Measurements from ENCODE around the gene COPS6.
A peak's percentile ranks its signal among the peaks of the same experiment; 100 is the strongest.

COPS6 gene

DNA sequence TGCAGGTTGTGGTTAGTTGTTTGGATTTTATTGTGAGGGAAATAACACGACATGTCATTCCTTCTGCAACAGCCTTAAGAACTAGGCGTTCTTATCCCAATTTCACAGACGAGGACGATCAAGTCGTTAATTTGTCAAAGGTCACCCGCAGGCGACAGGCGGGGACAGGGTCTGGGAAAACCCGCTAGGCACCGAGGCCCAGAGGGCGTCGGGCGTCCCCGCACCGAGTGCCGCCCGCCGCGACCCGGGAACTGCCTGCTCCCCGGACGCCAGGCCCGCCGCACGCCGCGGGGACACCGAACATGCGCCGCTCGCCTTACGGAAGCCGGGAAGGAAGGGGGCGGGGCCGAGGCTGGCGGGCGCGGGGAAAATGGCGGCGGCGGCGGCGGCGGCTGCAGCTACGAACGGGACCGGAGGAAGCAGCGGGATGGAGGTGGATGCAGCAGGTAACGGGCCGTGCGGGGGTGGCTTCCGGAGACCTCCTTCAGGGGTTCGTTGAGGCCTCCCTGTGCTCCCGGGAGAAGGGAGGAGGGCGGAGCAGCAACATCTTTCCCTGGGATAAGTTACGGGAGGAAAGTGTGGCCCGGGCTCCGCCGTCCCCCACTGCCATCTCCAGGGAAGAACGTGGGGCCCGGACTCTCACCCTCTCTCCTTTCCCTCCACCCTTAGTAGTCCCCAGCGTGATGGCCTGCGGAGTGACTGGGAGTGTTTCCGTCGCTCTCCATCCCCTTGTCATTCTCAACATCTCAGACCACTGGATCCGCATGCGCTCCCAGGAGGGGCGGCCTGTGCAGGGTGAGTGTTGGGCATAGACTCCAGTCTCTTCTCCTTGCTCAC is at the start of gene COPS6:
TSS of gene COPS6 (plus strand) at position 349 of the 837 bp plus-strand sequence. CDS start at position 371, 22 bp downstream.
- peak; percentile 70 to 85 (median 83) for DNase-seq (ENCODE audit: low read depth in 2 of 3, low spot score in 1 of 3)

DNA sequence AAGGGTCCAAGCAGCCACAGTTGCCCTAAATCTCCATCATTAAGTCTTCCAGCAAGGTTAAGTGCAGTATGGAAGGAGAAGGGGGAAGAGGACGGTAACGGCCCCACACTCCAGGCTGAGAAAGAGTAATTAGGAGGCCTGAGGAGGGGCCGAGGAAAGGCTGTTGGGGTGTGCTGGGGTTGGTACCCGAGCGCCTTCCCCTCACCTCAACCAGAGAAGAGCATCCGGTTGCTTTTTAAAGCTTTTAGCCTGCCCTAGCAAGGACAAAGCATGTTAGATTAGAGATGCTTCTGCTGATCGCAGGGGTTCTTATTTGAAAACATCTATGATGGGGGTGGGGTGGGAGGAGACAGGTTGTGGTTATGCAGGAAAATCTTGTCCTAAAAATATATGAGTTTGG is 48.2 kb upstream of the COPS6 start:
- DNase-seq (ENCODE audit: low read depth in 2 of 3, low spot score in 1 of 3): no peak

DNA sequence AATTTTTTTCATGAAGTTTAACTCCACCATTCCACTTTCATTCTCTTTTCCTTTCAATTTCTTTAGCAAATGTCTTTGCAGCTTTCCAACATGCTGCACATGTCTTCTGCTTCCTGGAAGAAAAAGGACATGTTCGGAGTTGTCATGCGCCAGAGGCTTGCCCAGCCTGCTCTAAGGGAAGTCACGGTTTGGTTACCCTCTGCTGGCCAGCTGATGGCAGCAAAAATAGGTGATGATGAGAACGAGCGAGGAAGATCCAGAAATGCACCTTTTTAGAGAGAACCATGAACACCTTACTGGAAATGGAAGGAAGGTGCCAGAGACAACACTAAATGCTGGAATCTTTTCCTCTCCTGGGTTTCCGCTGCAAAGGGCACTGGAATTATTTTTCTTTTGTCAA is 44.1 kb upstream of the COPS6 start:
- no peak for DNase-seq (ENCODE audit: low read depth in 2 of 3, low spot score in 1 of 3)

DNA sequence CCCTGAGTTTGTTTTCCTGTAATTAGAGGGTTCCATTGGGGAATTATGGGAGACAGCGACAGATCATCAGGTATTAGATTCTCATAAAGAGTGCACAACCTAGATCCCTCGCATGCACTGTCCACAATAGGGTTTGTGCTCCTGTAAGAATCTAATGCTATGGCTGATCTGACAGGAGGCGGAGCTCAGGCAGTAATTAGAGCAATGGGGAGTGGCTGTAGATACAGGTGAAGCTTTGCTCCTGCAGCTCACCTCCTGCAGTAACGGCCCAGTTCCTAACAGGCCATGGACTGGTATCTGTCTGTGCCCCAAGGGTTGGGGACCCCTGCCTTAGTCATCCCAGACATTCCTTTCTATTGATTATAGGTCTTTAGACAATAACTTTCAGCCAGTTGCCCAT is 40.1 kb upstream of the COPS6 start:
- no peak for DNase-seq (ENCODE audit: low read depth in 2 of 3, low spot score in 1 of 3)

DNA sequence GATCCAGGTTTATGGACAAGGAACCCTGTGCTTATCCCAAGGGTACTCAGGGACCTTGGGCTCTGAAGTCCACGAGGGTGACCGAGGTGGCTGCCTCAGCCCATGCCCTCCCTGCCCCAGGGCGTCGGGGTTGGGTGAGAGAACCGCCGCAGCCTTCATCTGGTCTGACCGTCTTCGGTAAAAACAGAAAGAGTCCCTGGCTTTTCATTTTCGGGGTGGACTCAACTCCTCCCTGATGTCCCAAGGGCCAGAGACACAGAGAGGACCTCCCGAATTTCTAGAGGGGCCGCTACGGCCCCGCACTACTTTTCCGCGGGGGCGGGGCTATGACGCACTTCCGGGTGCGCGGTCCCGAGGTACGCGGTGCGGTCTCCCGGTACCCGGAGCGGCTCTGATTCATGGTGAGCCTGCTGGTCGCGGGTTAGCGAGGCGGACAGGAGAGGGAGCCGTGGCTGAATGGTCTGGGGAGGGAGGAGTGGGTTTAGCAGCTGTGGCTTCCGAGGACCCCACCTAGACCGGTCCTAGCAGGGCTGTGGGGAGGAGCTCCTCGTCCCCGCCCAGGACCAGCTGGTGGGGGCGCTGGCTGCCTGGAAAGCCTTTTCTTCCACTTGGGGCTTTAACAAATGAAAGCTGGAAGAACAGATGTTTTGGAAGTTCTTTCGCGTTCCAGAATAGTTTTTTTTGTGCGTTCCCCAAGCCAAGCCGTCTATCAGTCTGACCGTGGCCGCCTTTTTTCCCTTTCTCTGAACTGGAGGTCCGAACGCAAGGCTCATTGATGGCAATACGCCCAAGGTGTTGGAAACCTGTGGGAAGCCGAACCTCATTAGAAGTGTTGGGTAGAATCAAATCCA is 39.1 kb upstream of the COPS6 start, which contains the start of gene ZSCAN21:
TSS of gene ZSCAN21 (plus strand) at position 334 of the 851 bp plus-strand sequence. CDS start 7,233 bp downstream, outside the sequence.
- DNase-seq (ENCODE audit: low read depth in 2 of 3, low spot score in 1 of 3): peak; percentile 63 to 80 (median 75)

DNA sequence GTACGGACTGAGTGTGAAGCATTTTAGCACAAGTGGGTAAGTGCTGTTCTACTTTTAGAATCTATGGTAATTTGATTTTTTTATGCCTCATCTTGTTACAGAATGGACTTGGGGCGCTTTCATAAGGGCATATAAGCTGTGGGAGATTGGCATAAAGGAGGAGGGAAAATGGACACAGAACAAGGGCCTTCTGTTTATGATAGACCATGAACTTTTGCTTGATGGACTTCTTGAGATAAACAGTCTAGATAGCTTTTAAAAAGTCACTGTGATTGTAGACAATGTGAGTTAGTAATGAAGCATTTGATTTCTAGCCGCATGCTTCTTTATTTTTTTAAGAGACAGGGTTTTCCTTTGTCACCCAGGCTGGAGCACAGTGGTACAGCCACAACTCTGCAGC is 37.2 kb upstream of the COPS6 start:
- DNase-seq (ENCODE audit: low read depth in 2 of 3, low spot score in 1 of 3): no peak

DNA sequence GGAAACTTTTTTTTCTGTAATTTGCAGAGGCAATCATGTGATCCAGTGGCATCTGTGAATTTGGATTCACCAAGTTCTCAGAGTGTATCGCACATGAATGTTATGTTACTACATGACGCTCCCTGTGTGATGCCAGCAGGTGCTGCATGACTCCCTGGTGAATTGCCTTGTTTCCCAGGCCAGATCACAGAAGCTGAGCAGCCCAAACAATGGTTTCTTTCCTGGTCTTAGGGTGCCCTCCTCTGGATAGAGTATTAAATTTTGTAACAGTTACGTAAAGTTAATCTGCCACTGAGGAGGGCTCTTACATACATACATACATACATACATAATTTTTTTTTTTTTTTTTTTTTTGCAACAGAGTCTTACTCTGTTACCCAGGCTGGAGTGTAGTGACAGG is 35.6 kb upstream of the COPS6 start:
- peak in 1 of 3 donors; percentile 2 for DNase-seq (ENCODE audit: low read depth in 2 of 3, low spot score in 1 of 3)

DNA sequence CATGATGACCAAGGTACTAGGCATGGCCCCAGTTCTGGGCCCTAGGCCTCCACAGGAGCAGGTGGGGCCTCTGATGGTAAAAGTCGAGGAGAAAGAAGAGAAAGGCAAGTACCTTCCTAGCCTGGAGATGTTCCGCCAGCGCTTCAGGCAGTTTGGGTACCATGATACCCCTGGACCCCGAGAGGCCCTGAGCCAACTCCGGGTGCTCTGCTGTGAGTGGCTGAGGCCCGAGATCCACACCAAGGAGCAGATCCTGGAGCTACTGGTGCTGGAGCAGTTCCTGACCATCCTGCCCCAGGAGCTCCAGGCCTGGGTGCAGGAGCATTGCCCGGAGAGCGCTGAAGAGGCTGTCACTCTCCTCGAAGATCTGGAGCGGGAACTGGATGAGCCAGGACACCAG is 31.8 kb upstream of the COPS6 start:
- DNase-seq (ENCODE audit: low read depth in 2 of 3, low spot score in 1 of 3): no peak

DNA sequence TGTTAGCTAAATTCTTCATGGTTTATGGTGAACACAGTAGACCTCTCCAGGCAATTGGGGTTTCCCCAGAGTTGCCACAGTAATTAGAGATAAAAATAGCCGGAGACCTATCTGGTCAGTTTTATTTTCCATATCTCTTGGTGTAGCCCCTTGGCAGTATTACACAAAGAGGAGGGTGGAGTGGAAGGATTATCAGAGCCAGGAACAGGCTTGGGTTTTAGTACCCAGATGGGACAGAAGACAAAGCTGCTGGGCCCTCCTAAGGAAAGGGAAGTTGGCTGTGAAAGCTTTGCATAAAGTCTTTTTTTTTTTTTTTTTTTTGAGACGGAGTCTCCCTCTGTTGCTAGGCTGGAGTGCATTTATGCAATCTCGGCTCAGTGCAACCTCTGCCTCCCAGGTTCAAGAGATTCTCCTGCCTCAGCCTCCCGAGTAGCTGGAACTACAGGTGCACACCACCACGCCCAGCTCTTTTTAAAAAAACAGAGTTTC is 29.5 kb upstream of the COPS6 start:
- no peak for DNase-seq (ENCODE audit: low read depth in 2 of 3, low spot score in 1 of 3)

DNA sequence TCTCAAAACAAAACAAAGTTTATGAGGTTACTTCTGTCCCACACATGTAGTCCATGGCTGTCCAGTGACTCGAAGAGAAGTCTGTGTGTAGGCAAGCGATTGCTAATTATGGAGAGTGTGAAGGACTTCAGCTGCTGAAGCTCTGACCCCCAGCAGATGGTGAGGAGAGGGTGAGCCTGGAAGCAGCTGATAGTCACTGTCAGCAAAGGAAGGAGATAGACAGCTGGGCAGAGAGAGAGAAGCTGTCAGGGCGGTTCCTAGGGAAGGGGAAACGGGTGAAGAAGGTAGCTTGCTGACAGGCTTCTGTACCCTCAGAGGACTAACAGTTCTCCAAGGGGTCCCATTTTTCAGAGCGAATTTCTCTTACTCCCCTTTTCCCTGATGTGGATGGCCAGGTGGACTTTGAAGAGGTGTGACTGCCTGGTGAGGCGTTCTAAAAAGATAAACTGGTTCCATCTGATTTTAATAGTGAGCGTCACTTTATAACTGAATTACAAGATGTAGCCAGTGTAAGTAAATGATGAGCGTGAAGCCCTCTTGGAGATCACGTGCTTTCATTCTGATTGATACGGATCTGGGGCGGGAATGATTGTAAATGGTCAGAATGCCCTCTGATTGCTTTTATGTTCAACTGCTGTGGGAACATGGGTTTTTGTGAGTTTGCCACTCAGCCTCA is 27.1 kb upstream of the COPS6 start:
- DNase-seq (ENCODE audit: low read depth in 2 of 3, low spot score in 1 of 3): no peak

DNA sequence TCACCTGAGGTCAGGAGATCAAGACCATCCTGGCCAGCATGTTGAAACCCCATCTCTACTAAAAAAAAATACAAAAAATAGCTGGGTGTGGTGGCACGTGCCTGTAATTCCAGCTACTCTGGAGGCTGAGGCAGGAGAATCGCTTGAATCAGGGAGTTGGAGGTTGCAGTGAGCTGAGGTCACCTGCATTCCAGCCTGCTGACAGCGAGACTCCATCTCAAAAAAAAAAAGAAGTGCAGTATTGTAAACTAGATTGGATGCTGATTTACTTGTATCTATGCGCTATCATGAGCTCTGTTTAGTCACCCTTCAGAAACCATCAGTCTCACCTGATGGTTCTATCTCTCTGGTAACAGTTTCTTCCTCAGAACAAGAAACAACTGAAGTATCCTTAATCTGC is 25.4 kb upstream of the COPS6 start:
- no peak for DNase-seq (ENCODE audit: low read depth in 2 of 3, low spot score in 1 of 3)

DNA sequence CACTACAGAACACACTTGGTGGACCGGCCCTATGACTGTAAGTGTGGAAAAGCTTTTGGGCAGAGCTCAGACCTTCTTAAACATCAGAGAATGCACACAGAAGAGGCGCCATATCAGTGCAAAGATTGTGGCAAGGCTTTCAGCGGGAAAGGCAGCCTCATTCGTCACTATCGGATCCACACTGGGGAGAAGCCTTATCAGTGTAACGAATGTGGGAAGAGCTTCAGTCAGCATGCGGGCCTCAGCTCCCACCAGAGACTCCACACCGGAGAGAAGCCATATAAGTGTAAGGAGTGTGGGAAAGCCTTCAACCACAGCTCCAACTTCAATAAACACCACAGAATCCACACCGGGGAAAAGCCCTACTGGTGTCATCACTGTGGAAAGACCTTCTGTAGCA is 24.6 kb upstream of the COPS6 start:
- no peak for DNase-seq (ENCODE audit: low read depth in 2 of 3, low spot score in 1 of 3)

DNA sequence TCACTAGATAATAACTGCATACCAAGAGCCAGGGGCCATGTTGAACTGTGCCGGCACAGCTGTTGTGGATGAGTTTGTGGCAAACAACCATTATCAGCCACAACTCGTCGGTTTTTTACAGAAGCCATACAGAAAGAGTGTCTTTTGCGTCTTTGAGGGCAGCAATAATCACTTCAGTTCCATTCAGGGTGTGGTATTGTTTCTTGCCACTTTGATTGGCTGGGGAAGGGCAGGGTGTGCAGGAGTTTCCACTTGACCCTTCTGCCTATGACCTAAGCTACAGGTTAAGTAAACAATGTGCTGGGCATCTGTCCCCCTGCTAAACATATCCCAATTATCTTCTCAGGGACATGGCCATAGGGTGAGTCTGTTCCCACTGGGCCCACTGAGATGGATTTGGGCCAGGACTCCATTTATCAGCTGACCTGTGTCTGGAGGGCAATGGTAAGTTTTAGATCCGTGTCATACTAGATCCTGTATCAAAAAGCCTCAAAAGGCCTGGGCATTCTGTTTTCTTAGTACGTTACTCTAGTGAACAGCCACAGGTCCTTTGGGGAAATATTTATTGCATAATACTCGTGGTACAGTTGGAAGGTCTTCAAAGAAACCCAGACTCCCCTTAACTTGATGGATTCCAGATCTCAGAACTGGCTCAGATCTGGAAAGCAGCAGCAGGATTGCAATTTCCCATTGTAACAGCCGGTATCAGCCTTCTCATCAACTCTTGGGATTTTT is 23.1 kb upstream of the COPS6 start:
- DNase-seq (ENCODE audit: low read depth in 2 of 3, low spot score in 1 of 3): no peak

DNA sequence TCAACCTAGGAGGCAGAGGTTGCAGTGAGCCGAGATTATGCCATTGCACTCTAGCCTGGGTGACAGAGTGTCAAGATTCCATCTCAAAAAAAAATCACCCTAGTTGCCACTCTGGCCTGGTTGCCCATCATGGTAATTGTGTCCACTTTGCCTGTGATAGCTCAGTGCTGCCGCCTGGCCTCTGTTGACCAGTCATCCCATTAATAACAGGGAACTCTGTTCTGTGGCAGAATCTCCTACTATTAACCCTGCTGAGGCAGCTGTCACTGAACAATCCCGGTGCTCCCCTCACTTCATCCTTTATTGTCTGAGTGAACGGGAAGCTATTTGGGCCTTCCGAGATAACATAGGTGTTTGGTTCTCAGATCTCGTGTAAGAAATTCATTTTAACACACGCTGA is 21.8 kb upstream of the COPS6 start:
- DNase-seq (ENCODE audit: low read depth in 2 of 3, low spot score in 1 of 3): no peak

DNA sequence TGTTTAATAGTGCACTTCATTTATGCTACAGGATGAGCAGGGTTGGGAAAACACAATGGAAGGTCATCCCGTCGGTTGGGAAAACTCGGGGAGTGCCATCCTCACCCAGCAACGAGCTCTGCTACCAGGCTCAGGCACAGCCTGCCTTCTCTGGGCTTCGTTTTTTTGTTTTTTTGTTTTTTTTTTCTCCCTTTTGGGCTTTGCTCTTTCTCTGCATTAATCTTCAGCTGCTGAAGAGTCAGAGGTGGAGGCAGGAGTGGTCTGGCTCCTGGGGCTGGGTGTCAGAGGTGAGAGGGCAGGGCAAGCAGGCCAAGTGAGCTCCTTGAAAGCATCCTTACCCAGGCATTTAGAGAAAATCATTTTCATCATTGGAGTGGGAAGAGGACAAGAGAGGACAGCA is 18.8 kb upstream of the COPS6 start:
- DNase-seq (ENCODE audit: low read depth in 2 of 3, low spot score in 1 of 3): no peak

DNA sequence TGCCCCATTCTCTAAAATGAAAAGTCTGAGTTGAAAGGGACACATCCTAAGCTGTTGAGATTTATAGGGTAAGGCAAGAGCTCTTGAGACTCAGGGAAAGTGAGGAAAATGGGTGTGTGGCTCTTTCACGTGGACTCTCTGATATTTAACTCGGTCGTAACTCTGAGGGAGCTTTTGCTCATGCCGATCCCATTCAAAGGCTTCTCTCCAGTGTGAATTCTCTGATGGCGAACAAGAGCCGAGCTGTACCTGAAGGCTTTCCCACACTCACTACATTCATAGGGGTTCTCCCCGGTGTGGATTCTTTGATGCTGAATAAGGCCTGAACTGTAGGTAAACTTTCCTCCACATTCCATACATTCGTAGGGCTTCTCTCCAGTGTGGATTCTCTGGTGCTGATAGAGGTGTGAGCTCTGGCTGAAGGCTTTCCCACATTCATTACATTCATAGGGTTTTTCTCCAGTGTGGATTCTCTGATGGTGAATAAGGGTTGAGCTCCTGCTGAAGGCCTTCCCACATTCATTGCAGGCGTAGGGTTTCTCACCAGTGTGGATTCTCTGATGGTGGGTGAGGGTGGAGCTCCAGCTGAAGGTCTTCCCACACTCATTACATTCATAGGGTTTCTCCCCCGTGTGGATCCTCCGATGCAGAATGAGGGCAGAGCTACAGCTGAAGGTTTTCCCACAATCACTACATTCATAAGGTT is 17.6 kb upstream of the COPS6 start:
- no peak for DNase-seq (ENCODE audit: low read depth in 2 of 3, low spot score in 1 of 3)

DNA sequence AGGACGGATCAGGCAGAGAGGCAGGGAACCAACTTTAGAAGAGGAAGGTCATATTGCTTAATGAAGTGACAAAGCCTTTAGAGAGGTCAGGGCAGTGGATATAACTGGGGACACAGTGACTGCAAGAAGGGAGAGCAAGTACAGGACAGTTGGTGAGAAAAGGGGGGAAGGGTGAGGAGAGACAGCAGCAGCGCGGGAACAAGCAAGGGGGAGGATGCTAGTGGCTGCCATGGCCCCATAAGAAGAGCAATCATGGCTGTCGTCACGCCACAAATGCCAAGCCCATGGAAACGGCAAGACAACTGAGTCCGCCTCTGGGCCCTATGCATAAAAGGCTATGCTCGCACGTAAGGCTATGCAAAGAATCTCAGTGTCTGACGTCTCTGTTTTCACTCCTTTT is 16.3 kb upstream of the COPS6 start:
- no peak for DNase-seq (ENCODE audit: low read depth in 2 of 3, low spot score in 1 of 3)

DNA sequence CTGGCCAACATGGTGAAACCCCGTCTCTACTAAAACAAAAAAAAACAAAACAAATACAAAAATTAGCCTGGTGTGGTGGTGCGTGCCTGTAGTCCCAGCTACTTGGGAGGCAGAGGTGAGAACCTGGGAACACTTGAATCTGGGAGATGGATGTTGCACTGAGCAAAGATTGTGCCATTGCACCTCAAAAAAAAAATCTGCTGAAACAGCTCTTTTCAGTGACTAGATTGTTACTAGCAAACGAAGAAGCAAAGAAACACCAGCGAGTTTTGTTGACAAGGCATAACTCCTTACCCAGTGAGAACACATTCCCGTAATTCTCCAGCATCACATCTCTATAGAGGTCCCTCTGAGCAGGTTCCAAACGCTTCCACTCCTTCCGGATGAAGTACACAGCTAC is 13.9 kb upstream of the COPS6 start:
- no peak for DNase-seq (ENCODE audit: low read depth in 2 of 3, low spot score in 1 of 3)

DNA sequence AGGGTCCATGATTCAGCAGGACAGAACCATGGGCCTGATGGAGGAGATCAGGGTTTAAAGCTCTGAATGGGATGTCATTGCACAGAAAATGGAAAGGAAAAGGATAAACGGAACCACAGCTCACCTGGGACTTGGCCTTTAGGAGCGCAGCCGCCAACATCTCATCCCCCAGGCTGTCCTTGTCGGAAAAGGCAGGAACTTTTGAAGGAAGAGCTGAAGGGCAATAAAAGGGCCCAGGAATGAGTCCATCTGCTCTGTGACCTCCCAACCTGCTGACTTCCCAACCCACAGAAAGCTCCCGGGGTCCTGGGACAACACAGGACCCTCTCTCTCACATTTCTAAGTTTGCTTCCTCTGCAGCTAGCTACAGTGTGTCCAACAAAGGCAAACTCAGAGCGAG is 13.4 kb upstream of the COPS6 start:
- no peak for DNase-seq (ENCODE audit: low read depth in 2 of 3, low spot score in 1 of 3)

DNA sequence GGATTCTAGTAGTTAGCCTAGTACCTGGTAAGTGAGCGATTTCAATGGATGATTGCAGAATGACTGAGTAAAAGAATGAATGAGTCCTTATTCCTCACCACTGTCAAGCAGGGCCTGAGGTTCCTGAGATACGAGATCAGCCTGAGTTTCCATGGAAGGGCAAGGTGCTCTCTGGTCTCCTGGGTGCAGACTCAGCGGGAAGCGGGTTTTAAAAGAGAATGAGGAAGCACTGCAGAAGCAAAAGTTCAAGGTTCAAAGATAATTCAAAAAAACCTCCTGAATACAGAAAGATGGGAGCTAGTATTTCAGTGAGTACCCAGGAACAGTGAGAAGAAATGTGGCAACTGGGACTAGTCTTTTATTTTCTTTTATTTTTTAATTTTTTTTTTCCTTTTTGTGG is 11.6 kb upstream of the COPS6 start:
- no peak for DNase-seq (ENCODE audit: low read depth in 2 of 3, low spot score in 1 of 3)

Data from stimulated activated CD4-positive, alpha-beta T cell treated with anti-CD3 and anti-CD28 coated beads, Interleukin-12 subunit alpha, Interleukin-12 subunit beta, amount 100 ng/mL, for 48 hours (primary cell).